HL-60 (cell line): ENCODE data around the gene BCL6B.

Source experiments
- POLR2AphosphoS5 ChIP-seq: IDR thresholded peaks from 2 replicates; pipeline ENCODE4 v1.6.1; 2012; ENCODE audit warnings: low read depth
- TF ChIP-seq, protein P1 (sequence below): IDR thresholded peaks from one replicate; pipeline ENCODE4 v1.5.1; 2011; ENCODE audit warnings: low read length, control low read depth, inconsistent platforms; ENCODE audit not compliant: insufficient read depth
- TF ChIP-seq, protein P2 (sequence below): IDR thresholded peaks from 2 replicates; pipeline ENCODE4 v1.6.1; 2012; ENCODE audit warnings: low read depth; ENCODE audit not compliant: insufficient replicate concordance

DNA sequence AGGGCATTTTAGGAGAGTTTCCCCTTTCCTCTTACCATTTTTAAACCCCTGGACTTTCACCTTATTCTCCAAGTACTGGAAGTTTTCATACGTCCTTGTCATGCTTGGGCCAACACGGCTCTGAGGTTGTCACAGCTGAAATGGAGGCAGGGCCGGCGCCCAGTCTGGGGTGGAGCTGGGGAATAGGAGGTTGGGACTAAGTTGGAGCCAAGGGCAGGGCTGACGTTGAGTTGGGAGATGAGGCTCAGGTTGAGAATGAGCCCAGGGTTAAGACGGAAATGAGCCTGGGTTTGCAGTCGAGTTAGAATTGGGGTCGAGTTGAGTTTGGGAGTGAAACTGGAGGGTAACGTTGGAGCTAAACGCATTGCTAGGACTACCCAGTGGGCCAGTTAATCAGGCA is 55.9 kb downstream of the BCL6B start:
- TF ChIP-seq, protein P1, sequence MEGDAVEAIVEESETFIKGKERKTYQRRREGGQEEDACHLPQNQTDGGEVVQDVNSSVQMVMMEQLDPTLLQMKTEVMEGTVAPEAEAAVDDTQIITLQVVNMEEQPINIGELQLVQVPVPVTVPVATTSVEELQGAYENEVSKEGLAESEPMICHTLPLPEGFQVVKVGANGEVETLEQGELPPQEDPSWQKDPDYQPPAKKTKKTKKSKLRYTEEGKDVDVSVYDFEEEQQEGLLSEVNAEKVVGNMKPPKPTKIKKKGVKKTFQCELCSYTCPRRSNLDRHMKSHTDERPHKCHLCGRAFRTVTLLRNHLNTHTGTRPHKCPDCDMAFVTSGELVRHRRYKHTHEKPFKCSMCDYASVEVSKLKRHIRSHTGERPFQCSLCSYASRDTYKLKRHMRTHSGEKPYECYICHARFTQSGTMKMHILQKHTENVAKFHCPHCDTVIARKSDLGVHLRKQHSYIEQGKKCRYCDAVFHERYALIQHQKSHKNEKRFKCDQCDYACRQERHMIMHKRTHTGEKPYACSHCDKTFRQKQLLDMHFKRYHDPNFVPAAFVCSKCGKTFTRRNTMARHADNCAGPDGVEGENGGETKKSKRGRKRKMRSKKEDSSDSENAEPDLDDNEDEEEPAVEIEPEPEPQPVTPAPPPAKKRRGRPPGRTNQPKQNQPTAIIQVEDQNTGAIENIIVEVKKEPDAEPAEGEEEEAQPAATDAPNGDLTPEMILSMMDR: no peak
- TF ChIP-seq, protein P2, sequence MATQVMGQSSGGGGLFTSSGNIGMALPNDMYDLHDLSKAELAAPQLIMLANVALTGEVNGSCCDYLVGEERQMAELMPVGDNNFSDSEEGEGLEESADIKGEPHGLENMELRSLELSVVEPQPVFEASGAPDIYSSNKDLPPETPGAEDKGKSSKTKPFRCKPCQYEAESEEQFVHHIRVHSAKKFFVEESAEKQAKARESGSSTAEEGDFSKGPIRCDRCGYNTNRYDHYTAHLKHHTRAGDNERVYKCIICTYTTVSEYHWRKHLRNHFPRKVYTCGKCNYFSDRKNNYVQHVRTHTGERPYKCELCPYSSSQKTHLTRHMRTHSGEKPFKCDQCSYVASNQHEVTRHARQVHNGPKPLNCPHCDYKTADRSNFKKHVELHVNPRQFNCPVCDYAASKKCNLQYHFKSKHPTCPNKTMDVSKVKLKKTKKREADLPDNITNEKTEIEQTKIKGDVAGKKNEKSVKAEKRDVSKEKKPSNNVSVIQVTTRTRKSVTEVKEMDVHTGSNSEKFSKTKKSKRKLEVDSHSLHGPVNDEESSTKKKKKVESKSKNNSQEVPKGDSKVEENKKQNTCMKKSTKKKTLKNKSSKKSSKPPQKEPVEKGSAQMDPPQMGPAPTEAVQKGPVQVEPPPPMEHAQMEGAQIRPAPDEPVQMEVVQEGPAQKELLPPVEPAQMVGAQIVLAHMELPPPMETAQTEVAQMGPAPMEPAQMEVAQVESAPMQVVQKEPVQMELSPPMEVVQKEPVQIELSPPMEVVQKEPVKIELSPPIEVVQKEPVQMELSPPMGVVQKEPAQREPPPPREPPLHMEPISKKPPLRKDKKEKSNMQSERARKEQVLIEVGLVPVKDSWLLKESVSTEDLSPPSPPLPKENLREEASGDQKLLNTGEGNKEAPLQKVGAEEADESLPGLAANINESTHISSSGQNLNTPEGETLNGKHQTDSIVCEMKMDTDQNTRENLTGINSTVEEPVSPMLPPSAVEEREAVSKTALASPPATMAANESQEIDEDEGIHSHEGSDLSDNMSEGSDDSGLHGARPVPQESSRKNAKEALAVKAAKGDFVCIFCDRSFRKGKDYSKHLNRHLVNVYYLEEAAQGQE: no peak
- no peak for TF ChIP-seq POLR2AphosphoS5
